Neural cell (in vitro differentiated cells): ENCODE measurements around the gene MPP1. TPM values are rescaled to one million over a fixed set of nuclear protein-coding genes. Genes with fewer than 3 reads are reported as not detected.

Experiments
- H2AFZ ChIP-seq: fragments of 200-600, 300-800 bp; sonication (generic), shearing (Covaris generic); 2 replicates; pipeline ENCODE4 v1.6.0; 2014; ENCODE audit warnings: low read depth, mild to moderate bottlenecking, antibody characterized with exemption, low read length, moderate library complexity
- H3F3A ChIP-seq: fragments of 200-600 bp; shearing (Covaris generic); 2 replicates; pipeline ENCODE4 v1.6.1; 2016; ENCODE audit warnings: mild to moderate bottlenecking, moderate library complexity, mixed read lengths, antibody characterized with exemption, low read length; ENCODE audit not compliant: insufficient read depth, poor library complexity, severe bottlenecking
- H3K27ac ChIP-seq: fragments of 200-600, 300-800 bp; sonication (generic), shearing (Covaris generic); 2 replicates; pipeline ENCODE4 v1.5.1; 2014; ENCODE audit warnings: mild to moderate bottlenecking, low read length, moderate library complexity
- H3K27me3 ChIP-seq: fragments of 300-800, 200-600 bp; sonication (generic), shearing (Covaris generic); 2 replicates; pipeline ENCODE4 v1.6.0; 2014; ENCODE audit warnings: mild to moderate bottlenecking, low read depth, low read length, moderate library complexity; ENCODE audit not compliant: insufficient read depth
- H3K36me3 ChIP-seq: fragments of 300-800, 200-600 bp; sonication (generic), shearing (Covaris generic); 2 replicates; pipeline ENCODE4 v1.5.1; 2014; ENCODE audit warnings: mild to moderate bottlenecking, antibody characterized with exemption, low read length, moderate library complexity; ENCODE audit not compliant: insufficient read depth
- H3K4me2 ChIP-seq: fragments of 300-800, 200-600 bp; sonication (generic), shearing (Covaris generic); 2 replicates; pipeline ENCODE4 v1.6.0; 2014; ENCODE audit warnings: mild to moderate bottlenecking, low read length
- H3K4me3 ChIP-seq: fragments of 300-800, 200-600 bp; sonication (generic), shearing (Covaris generic); 2 replicates; pipeline ENCODE4 v1.5.1; 2014; ENCODE audit warnings: mild to moderate bottlenecking, low read length, moderate library complexity
- H3K79me2 ChIP-seq: fragments of 200-600 bp; shearing (Covaris generic); replicated peaks from 2 replicates; pipeline ENCODE4 v1.6.0; 2014; ENCODE audit warnings: mild to moderate bottlenecking, low read length, moderate library complexity; ENCODE audit not compliant: insufficient read depth
- H3K9ac ChIP-seq: fragments of 300-800, 200-600 bp; sonication (generic), shearing (Covaris generic); 2 replicates; pipeline ENCODE4 v1.6.1; 2016; ENCODE audit warnings: mild to moderate bottlenecking, low read length, mixed read lengths
- H3K9me2 ChIP-seq: fragments of 200-600 bp; shearing (Covaris generic); 2 replicates; pipeline ENCODE4 v1.6.1; 2016; ENCODE audit warnings: mild to moderate bottlenecking, low read length, mixed read lengths; ENCODE audit not compliant: insufficient read depth
- H3K9me3 ChIP-seq: fragments of 200-600, 300-800 bp; sonication (generic), shearing (Covaris generic); 2 replicates; pipeline ENCODE4 v1.6.1; 2016; ENCODE audit warnings: mild to moderate bottlenecking, mixed run types, low read length, moderate library complexity, mixed read lengths
- H4K20me1 ChIP-seq: fragments of 200-600 bp; shearing (Covaris generic); 2 replicates; pipeline ENCODE4 v1.6.1; 2016; ENCODE audit warnings: mild to moderate bottlenecking, mixed run types; ENCODE audit not compliant: insufficient read depth
- CTCF ChIP-seq: fragments of 450-650 bp; IDR thresholded peaks from 2 replicates; pipeline ENCODE4 v1.5.1; 2014; ENCODE audit warnings: antibody characterized with exemption, mild to moderate bottlenecking, moderate library complexity; ENCODE audit not compliant: poor library complexity, severe bottlenecking
- EP300 ChIP-seq: fragments of 450-650 bp; conservative IDR thresholded peaks from 2 replicates; pipeline ENCODE4 v1.6.1; 2014; ENCODE audit warnings: antibody characterized with exemption, mild to moderate bottlenecking, moderate library complexity; ENCODE audit not compliant: poor library complexity, severe bottlenecking
- EZH2 ChIP-seq: fragments of 200-600, 300-800 bp; shearing (Covaris generic), sonication (generic); IDR thresholded peaks from 2 replicates; pipeline ENCODE4 v1.6.1; 2014; ENCODE audit warnings: antibody characterized with exemption, low read length, borderline replicate concordance, mild to moderate bottlenecking; ENCODE audit not compliant: insufficient read depth, poor library complexity, severe bottlenecking
- MXI1 ChIP-seq: fragments of 450-650 bp; conservative IDR thresholded peaks from 2 replicates; pipeline ENCODE4 v1.6.1; 2014; ENCODE audit warnings: antibody characterized with exemption, mild to moderate bottlenecking; ENCODE audit not compliant: poor library complexity, severe bottlenecking
- POLR2AphosphoS5 ChIP-seq: IDR thresholded peaks from 2 replicates; pipeline ENCODE4 v1.6.1; 2012
- RAD21 ChIP-seq: fragments of 450-650 bp; conservative IDR thresholded peaks from 2 replicates; pipeline ENCODE4 v1.6.1; 2014; ENCODE audit warnings: antibody characterized with exemption, mild to moderate bottlenecking, moderate library complexity
- REST ChIP-seq: IDR thresholded peaks from 2 replicates; pipeline ENCODE4 v1.6.1; 2012; ENCODE audit warnings: borderline replicate concordance
- SMC3 ChIP-seq: fragments of 450-650 bp; conservative IDR thresholded peaks from 2 replicates; pipeline ENCODE4 v1.6.1; 2014; ENCODE audit warnings: antibody characterized with exemption, mild to moderate bottlenecking, moderate library complexity; ENCODE audit not compliant: poor library complexity
- TAF1 ChIP-seq: IDR thresholded peaks from 2 replicates; pipeline ENCODE4 v1.6.1; 2012; ENCODE audit warnings: low read depth
- polyA plus RNA-seq: library from polyadenylated mRNA; depleted of rRNA; stranded (reverse); fragments of >200 nt; gene quantifications from 2 replicates; pipeline ENCODE4 v1.2.3, GENCODE V29; 2014

Gene MPP1
- polyA plus RNA-seq, 1 donor from 2014 or later, result 17.5 TPM

- no peaks in the 10 kb centered on the region for H3F3A ChIP-seq
- TF ChIP-seq MXI1 (no peak), RAD21 (no peak), POLR2AphosphoS5 (no peak), CTCF (no peak), REST (no peak)
Observed at GRCh38 chrX:154739952-154740465, 65.3 kb downstream of the MPP1 start.

GRCh38 chrX:154738011-154738738 lies 67.1 kb downstream of the MPP1 start:
- Histone ChIP-seq H3K4me3 (no peak overlapping the region), H3K4me2 (no peak overlapping the region), H3K9me2 (no peaks in the 10 kb centered on the region), H3F3A (no peaks in the 10 kb centered on the region), H3K9me3 (no peaks in the 10 kb centered on the region), H3K27ac (no peak overlapping the region), H3K9ac (no peak overlapping the region), H2AFZ (no peak overlapping the region), H3K27me3 (no peaks in the 10 kb centered on the region), H4K20me1 (no peaks in the 10 kb centered on the region), H3K36me3 (no peaks in the 10 kb centered on the region), H3K79me2 (no peaks in the 10 kb centered on the region)
- no peak for TF ChIP-seq MXI1
- TF ChIP-seq TAF1, result no peak
- TF ChIP-seq EZH2, result no peak
- no peak for TF ChIP-seq EP300
- no peak for TF ChIP-seq REST
- TF ChIP-seq SMC3, result no peak
- no peak for TF ChIP-seq POLR2AphosphoS5
- no peak for TF ChIP-seq CTCF
- TF ChIP-seq RAD21, result no peak

More at GRCh38 chrX:154739952-154740465, 65.3 kb downstream of the MPP1 start:
- H3K9ac ChIP-seq, result no peak overlapping the region
- H3K9me3 ChIP-seq, result no peaks in the 10 kb centered on the region
- no peaks in the 10 kb centered on the region for H3K27me3 ChIP-seq
- H3K4me2 ChIP-seq, result no peak overlapping the region
- no peaks in the 10 kb centered on the region for H3K79me2 ChIP-seq
- H3K27ac ChIP-seq, result no peak overlapping the region
- H2AFZ ChIP-seq, result no peak overlapping the region
- H3K9me2 ChIP-seq, result no peaks in the 10 kb centered on the region
- H4K20me1 ChIP-seq, result no peaks in the 10 kb centered on the region
- no peaks in the 10 kb centered on the region for H3K36me3 ChIP-seq
- no peak overlapping the region for H3K4me3 ChIP-seq
